Upper lobe of left lung (tissue), 6 donors: ENCODE measurements around the gene ENTPD6. TPM values are rescaled to one million over a fixed set of nuclear protein-coding genes. Genes with fewer than 3 reads are reported as not detected.
"Not testable (repeated sequence)": the region's sequence is repeated elsewhere in the genome, so short reads cannot be mapped to it uniquely, and the experiment has no call there.

Experiments used
- ATAC-seq, 2 donors: fragments of 200-7000 bp; cut with Tn5 transposase; one replicate each; pipeline ENCODE4 v1.9.1; 2022; ENCODE audit warnings: mild to moderate bottlenecking in 2 of 2, moderate library complexity in 2 of 2; ENCODE audit not compliant: low FRiP score in 2 of 2
- DNase-seq, 2 donors: peaks; one replicate each; pipeline ENCODE4 v3.0.0-alpha.2; 2019 to 2020
- H3K27ac ChIP-seq, 4 donors: fragments of 200-600 bp; sonication (generic); one replicate each; pipeline ENCODE4 v1.5.1; 2016 to 2019
- H3K27me3 ChIP-seq, 4 donors: fragments of 200-600 bp; sonication (generic); one replicate each; pipeline ENCODE4 v1.5.1; 2017 to 2019
- H3K36me3 ChIP-seq, 4 donors: fragments of 200-600 bp; sonication (generic); one replicate each; pipeline ENCODE4 v1.5.1; 2016 to 2019
- H3K4me1 ChIP-seq, 4 donors: fragments of 200-600 bp; sonication (generic); one replicate each; pipeline ENCODE4 v1.5.1; 2018 to 2019
- H3K4me3 ChIP-seq, 4 donors: fragments of 200-600 bp; sonication (generic); one replicate each; pipeline ENCODE4 v1.5.1; 2017 to 2019; ENCODE audit warnings: mild to moderate bottlenecking in 2 of 4, moderate library complexity in 1 of 4
- H3K9me3 ChIP-seq, 4 donors: fragments of 200-600 bp; sonication (generic); one replicate each; pipeline ENCODE4 v1.5.1; 2018 to 2019
- EP300 ChIP-seq, 4 donors: sonication (generic); formaldehyde crosslinking; IDR thresholded peaks; one replicate each; pipeline ENCODE4 v1.5.1; 2017; ENCODE audit warnings: antibody characterized with exemption in 4 of 4, control low read depth in 2 of 4
- POLR2A ChIP-seq, 4 donors: fragments of 450-650 bp; IDR thresholded peaks; one replicate each; pipeline ENCODE4 v1.5.1; 2016 to 2017; ENCODE audit warnings: antibody characterized with exemption in 4 of 4, mild to moderate bottlenecking in 2 of 4
- POLR2AphosphoS5 ChIP-seq, 2 donors: sonication (generic); formaldehyde crosslinking; IDR thresholded peaks; one replicate each; pipeline ENCODE4 v1.5.1; 2017; ENCODE audit warnings: antibody characterized with exemption in 2 of 2
- WGBS, 2 donors: methylation state at CpG; one replicate each; pipeline ENCODE4 v1.1.5; 2017 to 2018; 5-methylcytosine and 5-hydroxymethylcytosine counted together
- total RNA-seq, 6 donors: library from RNA; depleted of rRNA in 4 of 6; stranded (reverse); fragments of >200 nt in 4 of 6; gene quantifications; one replicate each; pipeline versions ENCODE4 v1.1.0 to v1.2.1, GENCODE V29; 2016 to 2021
- TF ChIP-seq, protein P1 (sequence below), 6 experiments: fragments of 450-650 bp in 4 of 6; fragments of 200-600 bp in 2 of 6; sonication (generic) in 2 of 6; IDR thresholded peaks; one replicate each; pipeline ENCODE4 v1.5.1; 2016 to 2019; ENCODE audit warnings: antibody characterized with exemption in 6 of 6
- donor health status: DM: no; HTN: no; CAD: no; lungs with moderate emphysema.
- donor health status: DM: no; HTN: yes; CAD: no; lungs with severe emphysema.

Gene ENTPD6
- total RNA-seq, 6 donors from 2014 or later: 53.7 to 170 (median 81.7) TPM

DNA sequence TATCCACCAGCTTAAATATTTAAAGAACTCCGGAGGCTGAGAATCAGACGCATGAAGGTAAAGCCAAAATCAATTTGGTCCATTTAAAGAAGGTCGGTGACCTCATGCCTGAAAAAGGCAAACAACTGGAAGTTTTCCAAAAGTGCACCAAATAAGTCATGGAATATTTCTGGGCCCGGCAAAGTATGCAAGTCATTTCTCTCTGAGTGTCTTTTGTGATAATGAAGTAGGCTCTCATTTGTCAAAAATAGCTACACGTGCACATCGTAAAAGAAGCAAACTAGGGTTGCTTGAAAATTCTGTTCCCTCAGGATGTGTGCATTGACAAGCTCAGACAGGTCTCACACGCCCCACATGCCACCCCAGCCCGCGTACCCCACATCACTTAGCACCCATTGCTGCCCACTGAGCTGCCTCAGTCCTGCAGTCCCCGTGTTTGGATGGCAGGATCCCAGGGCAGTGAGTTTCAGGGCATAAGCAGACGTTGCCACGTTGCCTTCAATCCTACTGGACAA is 31.9 kb downstream of the ENTPD6 start:
- TF ChIP-seq POLR2AphosphoS5 (IDR thresholded peaks at IDR 0.05) (no peak), EP300 (IDR thresholded peaks at IDR 0.05) (peak in 1 of 4 donors; percentile 45)
- peaks cover 0 to 6% (median 5%) of the 10 kb centered on the region in 4 donors for H3K36me3 ChIP-seq
- peak; percentile 20 to 38 for ATAC-seq
- H3K27ac ChIP-seq: peak overlapping the region; percentile 38 to 76 (median 66)
- H3K9me3 ChIP-seq: no peaks in the 10 kb centered on the region
- H3K27me3 ChIP-seq: no peaks in the 10 kb centered on the region
- 47 to 55% methylated on average over 12 of the region's 12 CpGs for WGBS, 2 donors
- H3K4me1 ChIP-seq: peaks cover 11 to 29% (median 19%) of the 10 kb centered on the region in 4 donors
- DNase-seq: peak; percentile 22 to 45
- H3K4me3 ChIP-seq: no peak overlapping the region

DNA sequence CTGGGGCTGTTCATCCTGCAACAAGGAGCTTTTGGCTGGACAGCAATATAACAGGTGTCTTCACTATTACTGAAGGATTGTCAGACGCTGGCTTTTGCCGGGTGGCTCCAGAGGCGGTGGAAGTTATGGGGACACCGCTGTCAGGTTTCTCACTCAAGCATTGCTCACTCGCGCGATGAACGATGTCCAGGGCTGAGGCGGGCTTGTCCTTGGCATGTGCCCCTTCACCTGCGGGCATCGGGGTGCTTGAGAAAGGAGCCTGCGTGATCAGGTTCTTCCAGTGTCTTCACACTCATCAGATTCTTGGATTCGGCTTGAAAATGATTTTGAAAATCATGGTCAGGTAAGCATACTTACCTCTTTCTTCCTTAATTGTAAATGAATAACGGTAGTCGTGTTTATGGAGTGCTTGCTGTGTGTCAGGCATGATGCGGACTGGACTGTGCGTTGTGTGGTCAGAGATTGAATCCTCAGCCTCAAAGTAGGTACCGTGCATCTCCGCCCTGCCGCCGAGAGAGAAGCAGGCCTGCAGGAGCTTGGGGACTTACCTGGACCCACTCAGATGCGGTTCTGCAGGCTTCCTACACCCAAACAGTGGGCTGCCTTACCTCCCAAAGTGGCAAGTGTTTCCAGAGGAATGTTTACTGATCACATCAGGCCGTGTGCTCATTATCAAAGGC is 34.1 kb downstream of the ENTPD6 start:
- Histone ChIP-seq H3K27me3 (no peaks in the 10 kb centered on the region), H3K4me3 (no peak overlapping the region), H3K36me3 (peaks cover 0 to 6% (median 5%) of the 10 kb centered on the region in 4 donors), H3K4me1 (peaks cover 17 to 42% (median 29%) of the 10 kb centered on the region in 4 donors), H3K27ac (peak overlapping the region in 1 of 4 donors; percentile 16), H3K9me3 (no peaks in the 10 kb centered on the region)
- ATAC-seq: no peak
- no peak for TF ChIP-seq EP300 (IDR thresholded peaks at IDR 0.05)
- TF ChIP-seq, protein P1, sequence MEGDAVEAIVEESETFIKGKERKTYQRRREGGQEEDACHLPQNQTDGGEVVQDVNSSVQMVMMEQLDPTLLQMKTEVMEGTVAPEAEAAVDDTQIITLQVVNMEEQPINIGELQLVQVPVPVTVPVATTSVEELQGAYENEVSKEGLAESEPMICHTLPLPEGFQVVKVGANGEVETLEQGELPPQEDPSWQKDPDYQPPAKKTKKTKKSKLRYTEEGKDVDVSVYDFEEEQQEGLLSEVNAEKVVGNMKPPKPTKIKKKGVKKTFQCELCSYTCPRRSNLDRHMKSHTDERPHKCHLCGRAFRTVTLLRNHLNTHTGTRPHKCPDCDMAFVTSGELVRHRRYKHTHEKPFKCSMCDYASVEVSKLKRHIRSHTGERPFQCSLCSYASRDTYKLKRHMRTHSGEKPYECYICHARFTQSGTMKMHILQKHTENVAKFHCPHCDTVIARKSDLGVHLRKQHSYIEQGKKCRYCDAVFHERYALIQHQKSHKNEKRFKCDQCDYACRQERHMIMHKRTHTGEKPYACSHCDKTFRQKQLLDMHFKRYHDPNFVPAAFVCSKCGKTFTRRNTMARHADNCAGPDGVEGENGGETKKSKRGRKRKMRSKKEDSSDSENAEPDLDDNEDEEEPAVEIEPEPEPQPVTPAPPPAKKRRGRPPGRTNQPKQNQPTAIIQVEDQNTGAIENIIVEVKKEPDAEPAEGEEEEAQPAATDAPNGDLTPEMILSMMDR (IDR thresholded peaks at IDR 0.05): no peak
- no peak for TF ChIP-seq POLR2A (IDR thresholded peaks at IDR 0.05)
- no peak for TF ChIP-seq POLR2AphosphoS5 (IDR thresholded peaks at IDR 0.05)
- WGBS, 2 donors: 89 to 91% methylated on average over 23 of the region's 23 CpGs
- peak in 1 of 2 donors; percentile 23 for DNase-seq

GRCh38 chr20:25230166-25230831 is 34.8 kb downstream of the ENTPD6 start:
- DNase-seq: no peak
- no peak overlapping the region for H3K4me3 ChIP-seq
- no peaks in the 10 kb centered on the region for H3K9me3 ChIP-seq
- H3K36me3 ChIP-seq: peaks cover 0 to 4% (median 2%) of the 10 kb centered on the region in 4 donors
- no peak for TF ChIP-seq EP300 (IDR thresholded peaks at IDR 0.05)
- TF ChIP-seq, protein P1 (IDR thresholded peaks at IDR 0.05): no peak
- TF ChIP-seq POLR2AphosphoS5 (IDR thresholded peaks at IDR 0.05): no peak
- no peak for TF ChIP-seq POLR2A (IDR thresholded peaks at IDR 0.05)
- no peaks in the 10 kb centered on the region for H3K27me3 ChIP-seq
- peak overlapping the region in 2 of 4 donors; percentile 16 to 20 for H3K27ac ChIP-seq
- H3K4me1 ChIP-seq: peaks cover 17 to 45% (median 33%) of the 10 kb centered on the region in 4 donors
- ATAC-seq: no peak
- 52 to 57% methylated on average over 8 of the region's 8 CpGs for WGBS, 2 donors

DNA sequence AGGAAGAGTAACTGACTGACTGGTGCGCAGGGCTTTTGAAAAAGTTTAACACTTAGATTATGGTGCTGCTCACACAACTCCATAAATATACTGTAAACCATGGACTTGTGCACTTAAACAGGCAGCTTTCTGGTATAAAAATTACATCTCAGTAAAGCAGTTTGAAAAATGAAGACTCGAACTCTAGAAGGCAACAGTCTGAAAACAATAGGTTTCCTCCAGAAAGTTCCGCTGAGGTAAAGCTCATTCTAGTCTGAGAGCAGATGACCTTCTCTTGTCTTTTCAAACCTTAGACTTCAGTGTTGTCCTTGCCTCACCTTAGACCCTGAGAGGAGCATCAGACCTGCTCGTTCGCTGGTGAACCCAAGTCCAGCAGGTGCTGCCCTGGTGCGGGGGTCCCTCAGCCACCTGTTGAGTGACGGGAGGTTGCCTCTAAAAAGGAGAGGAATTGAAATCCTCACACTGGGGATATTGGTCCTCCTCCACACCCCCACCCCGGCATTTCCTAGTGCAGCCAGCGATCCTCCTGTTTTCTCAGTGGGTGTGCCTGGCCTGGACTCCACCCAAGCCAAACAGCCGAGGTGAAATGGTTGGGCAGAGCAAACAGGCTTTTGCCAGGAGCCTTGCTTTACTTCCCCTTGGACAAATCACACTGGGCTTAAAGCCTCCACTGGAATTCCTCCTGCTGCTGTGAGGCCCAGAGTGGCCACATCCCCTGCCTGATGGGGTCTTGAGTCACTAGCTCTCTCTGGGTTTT is 37.7 kb downstream of the ENTPD6 start:
- Histone ChIP-seq H3K4me3 (no peak overlapping the region), H3K4me1 (peaks cover 13 to 41% (median 27%) of the 10 kb centered on the region in 4 donors), H3K9me3 (no peaks in the 10 kb centered on the region), H3K36me3 (no peaks in the 10 kb centered on the region), H3K27ac (peak overlapping the region; percentile 42 to 57 (median 54)), H3K27me3 (no peaks in the 10 kb centered on the region)
- 49 to 66% methylated on average over 9 to 10 of the region's 10 CpGs for WGBS, 2 donors
- DNase-seq (peak; percentile 28 to 86), ATAC-seq (peak; percentile 57 to 83)
- TF ChIP-seq EP300 (IDR thresholded peaks at IDR 0.05) (no peak), POLR2AphosphoS5 (IDR thresholded peaks at IDR 0.05) (no peak), POLR2A (IDR thresholded peaks at IDR 0.05) (peak in 1 of 4 donors; percentile 30)
- TF ChIP-seq, protein P1 (IDR thresholded peaks at IDR 0.05): no peak

DNA sequence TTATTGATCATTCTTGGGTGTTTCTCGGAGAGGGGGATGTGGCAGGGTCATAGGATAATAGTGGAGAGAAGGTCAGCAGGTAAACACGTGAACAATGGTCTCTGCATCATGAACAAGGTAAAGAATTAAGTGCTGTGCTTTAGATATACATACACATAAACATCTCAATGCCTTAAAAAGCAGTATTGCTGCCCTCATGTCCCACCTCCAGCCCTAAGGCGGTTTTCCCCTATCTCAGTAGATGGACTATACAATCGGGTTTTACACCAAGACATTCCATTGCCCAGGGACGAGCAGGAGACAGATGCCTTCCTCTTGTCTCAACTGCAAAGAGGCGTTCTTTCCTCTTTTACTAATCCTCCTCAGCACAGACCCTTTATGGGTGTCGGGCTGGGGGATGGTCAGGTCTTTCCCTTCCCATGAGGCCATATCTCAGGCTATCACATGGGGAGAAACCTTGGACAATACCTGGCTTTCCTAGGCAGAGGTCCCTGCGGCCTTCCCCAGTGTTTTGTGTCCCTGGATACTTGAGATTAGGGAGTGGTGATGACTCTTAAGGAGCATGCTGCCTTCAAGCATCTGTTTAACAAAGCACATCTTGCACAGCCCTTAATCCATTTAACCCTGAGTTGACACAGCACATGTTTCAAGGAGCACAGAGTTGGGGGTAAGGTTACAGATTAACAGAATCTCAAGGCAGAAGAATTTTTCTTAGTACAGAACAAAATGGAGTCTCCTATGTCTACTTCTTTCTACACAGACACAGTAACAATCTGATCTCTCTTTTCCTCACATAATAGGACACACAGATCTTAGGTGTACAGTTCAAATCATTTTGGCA is 38.7 kb downstream of the ENTPD6 start:
- Histone ChIP-seq H3K4me1 (peaks cover 16 to 46% (median 29%) of the 10 kb centered on the region in 4 donors), H3K27ac (peak overlapping the region; percentile 42 to 57 (median 54))
- ATAC-seq, H3K36me3 ChIP-seq, H3K9me3 ChIP-seq, H3K27me3 ChIP-seq, DNase-seq, H3K4me3 ChIP-seq: not testable (repeated sequence)
- 49 to 56% methylated on average over 8 of the region's 8 CpGs for WGBS, 2 donors
